GM19238 (cell line): ENCODE results near the gene RING1.

Experiments used
- DNase-seq: peaks from one replicate; pipeline ENCODE4 v3.0.0; 2011; ENCODE audit warnings: low spot score; ENCODE audit not compliant: insufficient read length

Gene RING1

GRCh38 chr6:33171880-33172687, 36.2 kb upstream of the RING1 start:
- DNase-seq, result no peak

- DNase-seq, result peak; percentile 49
These were observed 35.4 kb upstream of the RING1 start for GRCh38 chr6:33172688-33173534.

- no peak for DNase-seq
These were observed 34.6 kb upstream of the RING1 start for GRCh38 chr6:33173535-33174180.

GRCh38 chr6:33174784-33175183, 33.5 kb upstream of the RING1 start:
- DNase-seq, result no peak

- no peak for DNase-seq
These were observed 32.7 kb upstream of the RING1 start for GRCh38 chr6:33175436-33176069.

GRCh38 chr6:33176906-33177305, 31.4 kb upstream of the RING1 start:
- no peak for DNase-seq

GRCh38 chr6:33177552-33178446, 30.5 kb upstream of the RING1 start:
- DNase-seq, result no peak

- DNase-seq, result no peak
These were observed 29.4 kb upstream of the RING1 start for GRCh38 chr6:33178755-33179475.

- no peak for DNase-seq
These were observed 27.2 kb upstream of the RING1 start for GRCh38 chr6:33181141-33181540.

GRCh38 chr6:33183071-33183683, 25.1 kb upstream of the RING1 start:
- DNase-seq, result no peak

GRCh38 chr6:33185190-33185589, 23.1 kb upstream of the RING1 start:
- no peak for DNase-seq

GRCh38 chr6:33185654-33186187, 22.6 kb upstream of the RING1 start:
- DNase-seq, result no peak

- DNase-seq, result no peak
These were observed 20.5 kb upstream of the RING1 start for GRCh38 chr6:33187809-33188208.

GRCh38 chr6:33189164-33189563, 19.1 kb upstream of the RING1 start:
- no peak for DNase-seq

GRCh38 chr6:33189625-33190448, 18.5 kb upstream of the RING1 start:
- no peak for DNase-seq

- DNase-seq, result no peak
These were observed 17.7 kb upstream of the RING1 start for GRCh38 chr6:33190504-33191107.

GRCh38 chr6:33191383-33192104, 16.8 kb upstream of the RING1 start:
- DNase-seq, result no peak
